Left ventricle myocardium superior (tissue), 1 donor: ENCODE data around the gene ZGLP1. TPM values are rescaled to one million over a fixed set of nuclear protein-coding genes. Genes with fewer than 3 reads are reported as not detected.

Source experiments
- ATAC-seq: fragments of 200-7000 bp; cut with Tn5 transposase; one replicate; pipeline ENCODE4 v1.9.1; 2020; ENCODE audit warnings: mild to moderate bottlenecking, moderate library complexity
- DNase-seq: peaks from one replicate; pipeline ENCODE4 v3.0.0-alpha.2; 2020
- intact Hi-C: fragments of 100-400 bp; cut with micrococcal nuclease; formaldehyde crosslinking; loops from one replicate; pipeline ENCODE4 v1.11.0; 2022
- total RNA-seq: library from RNA; stranded (reverse); fragmentation: NEBNext Ultra II Directional; extraction: Animal tissue kit (Norgen Biotek cat#: 25700); gene quantifications from one replicate; pipeline ENCODE4 v1.2.1, GENCODE V29; 2021
- donor health status: DM: no; HTN: yes; CAD: no; lungs with severe emphysema.

Gene ZGLP1
- total RNA-seq, 1 donor from 2014 or later: 0.87 TPM

DNA sequence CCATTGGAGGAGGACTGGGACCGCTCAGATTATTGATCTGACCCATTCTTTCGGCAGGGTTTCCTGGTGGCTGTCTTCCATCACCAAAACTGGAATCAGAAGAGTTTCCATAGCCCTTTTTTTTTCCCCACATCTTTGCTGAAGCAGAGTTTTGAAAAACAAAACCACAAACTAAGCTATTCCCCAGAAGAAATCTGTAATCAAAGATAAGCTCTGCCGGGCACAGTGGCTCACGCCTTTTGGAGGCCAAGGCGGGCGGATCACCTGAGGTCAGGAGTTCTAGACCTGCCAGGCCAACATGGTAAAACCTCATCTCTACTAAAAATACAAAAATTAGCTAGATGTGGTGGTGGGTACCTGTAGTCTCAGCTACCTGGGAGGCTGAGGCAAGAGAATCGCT is 42.9 kb downstream of the ZGLP1 start:
- DNase-seq: no peak
- intact Hi-C loops: loop anchor here (5.0 kb wide), 1 partner anchor 121 kb away; no protein-coding TSS in a partner anchor
- ATAC-seq: no peak

DNA sequence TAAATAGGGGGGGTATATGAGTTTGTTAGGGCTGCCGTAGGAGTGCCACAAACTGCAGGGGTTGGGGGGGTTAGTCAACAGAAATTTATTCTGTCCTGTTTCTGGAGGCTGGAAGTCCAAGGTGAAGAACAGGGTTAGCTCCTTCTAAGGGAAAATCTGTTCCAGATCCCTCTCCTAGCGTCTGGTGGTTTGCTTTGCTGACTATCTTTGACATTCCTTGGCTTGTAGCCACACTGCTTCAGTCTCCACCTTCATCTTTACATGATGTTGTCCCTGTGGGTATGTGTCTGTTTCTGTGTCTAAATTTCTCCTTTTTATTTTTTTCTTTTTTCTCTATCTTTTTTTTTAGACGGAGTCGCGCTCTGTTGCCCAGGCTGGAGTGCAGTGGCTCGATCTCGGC is 46.8 kb downstream of the ZGLP1 start:
- no peak for DNase-seq
- intact Hi-C loops: no loop called here
- ATAC-seq: no peak

DNA sequence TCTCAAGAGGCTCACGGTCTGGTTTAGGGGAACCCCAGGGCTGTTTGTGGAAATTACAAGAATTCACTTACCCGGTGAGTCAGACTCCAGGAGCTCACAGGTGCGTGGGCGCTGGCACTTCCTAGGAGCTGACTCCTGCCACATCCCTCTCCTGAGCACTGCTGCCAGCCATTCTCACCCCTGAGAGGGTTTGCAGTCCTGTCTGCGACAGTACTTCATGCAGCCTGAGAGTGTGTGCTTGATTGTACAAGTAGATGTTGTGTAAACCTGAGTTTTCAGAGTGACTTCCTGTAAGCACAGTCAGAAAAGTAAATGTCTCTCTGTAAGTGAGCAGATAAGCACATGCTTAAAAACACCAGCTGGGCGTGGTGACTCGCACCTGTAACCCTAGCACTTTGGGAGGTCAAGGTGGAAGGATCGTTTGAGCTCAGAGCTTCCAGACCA is 49.5 kb downstream of the ZGLP1 start:
- ATAC-seq: no peak
- no peak for DNase-seq
- intact Hi-C loops: no loop called here

DNA sequence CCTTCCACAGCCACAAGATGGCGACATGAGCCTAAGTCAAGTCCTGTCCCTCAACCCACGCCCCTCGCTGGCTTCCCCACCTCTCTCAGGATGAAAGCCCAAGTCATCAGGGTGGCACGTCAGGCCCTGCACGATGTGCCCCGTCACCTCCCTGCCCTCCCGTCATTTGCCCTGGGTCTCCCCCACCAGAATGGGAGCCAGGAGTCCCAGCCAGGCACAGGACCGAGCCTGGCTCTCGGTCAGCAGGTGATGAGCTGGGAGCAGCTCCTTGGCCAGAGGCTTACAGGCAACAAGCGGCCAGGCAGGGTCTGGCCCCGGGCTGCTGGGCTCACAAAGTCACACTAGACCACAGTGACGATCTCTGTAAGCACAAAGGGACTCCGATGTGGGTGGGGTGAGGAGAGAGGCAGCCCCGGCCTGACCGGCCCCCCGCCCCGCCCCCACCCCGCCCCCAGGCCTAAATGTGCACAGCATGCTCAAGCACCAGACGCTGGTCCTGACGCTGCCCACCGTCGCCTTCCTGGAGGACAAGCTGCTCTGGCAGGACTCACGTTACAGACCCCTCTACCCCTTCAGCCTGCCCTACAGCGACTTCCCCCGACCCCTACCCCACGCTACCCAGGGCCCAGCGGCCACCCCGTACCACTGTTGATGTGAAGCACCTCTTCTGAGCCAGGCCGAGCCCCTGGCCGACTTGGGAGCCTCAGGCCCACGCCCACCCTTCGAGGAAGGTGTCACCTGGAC is 50.3 kb downstream of the ZGLP1 start:
- DNase-seq (peak; percentile 85), ATAC-seq (peak; percentile 65)
- intact Hi-C loops: no loop called here

DNA sequence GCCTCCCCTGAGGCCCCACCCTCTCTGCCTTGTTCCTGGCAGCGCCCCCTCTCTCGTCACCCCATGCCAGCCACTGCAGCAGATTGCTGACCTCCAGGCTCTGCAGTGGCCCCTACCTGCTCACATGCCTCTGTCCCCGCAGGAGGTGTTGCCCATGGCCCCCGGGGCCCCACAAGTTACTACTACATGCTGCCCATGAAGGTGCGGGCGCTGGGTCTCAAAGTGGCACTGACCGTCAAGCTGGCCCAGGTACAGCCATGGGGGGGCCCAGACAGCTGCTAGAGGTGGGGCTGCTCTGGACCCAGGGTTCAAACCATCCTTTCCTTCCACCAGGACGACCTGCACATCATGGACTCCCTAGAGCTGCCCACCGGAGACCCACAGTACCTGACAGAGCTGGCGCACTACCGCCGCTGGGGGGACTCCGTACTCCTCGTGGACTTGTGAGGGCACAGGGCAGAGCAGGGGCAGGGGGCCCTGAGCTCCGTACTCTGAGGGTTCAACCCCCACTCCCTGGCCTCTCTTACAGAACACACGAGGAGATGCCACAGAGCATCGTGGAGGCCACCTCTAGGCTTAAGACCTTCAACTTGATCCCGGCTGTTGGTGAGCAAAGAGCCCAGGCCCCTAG is 51.4 kb downstream of the ZGLP1 start:
- DNase-seq: no peak
- ATAC-seq: peak; percentile 4
- intact Hi-C loops: no loop called here

DNA sequence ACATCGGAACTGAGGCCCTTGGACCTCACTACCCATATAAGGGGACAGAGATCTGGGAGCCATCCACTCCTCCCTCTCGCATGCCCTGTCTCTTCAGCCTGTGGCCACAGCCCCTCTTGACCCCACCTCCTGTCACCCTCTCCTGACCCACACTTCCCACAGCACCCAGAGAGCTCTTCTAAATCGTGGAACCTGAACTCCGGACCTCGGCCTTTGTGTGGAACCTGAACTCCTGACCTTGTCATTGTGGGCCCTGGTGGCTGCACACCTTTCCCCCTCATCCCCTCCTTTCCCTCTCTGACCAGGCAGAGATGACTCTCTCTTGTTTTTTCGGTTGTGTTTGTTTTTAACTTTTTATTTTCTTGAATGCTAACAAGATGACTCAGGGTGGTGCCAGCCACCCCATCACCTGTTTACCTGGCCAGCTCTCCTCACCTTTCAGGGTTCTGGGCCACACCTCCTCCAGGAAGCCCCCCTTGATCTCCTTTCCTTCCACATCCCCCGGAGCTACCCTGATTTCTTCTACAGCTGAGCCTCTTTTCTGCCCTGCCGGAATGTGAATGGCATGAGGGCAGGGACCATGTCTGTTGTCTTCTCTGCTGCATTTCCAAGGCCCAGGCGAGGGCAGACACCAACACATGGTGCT is 52.5 kb downstream of the ZGLP1 start:
- DNase-seq (no peak), ATAC-seq (no peak)
- intact Hi-C loops: no loop called here

DNA sequence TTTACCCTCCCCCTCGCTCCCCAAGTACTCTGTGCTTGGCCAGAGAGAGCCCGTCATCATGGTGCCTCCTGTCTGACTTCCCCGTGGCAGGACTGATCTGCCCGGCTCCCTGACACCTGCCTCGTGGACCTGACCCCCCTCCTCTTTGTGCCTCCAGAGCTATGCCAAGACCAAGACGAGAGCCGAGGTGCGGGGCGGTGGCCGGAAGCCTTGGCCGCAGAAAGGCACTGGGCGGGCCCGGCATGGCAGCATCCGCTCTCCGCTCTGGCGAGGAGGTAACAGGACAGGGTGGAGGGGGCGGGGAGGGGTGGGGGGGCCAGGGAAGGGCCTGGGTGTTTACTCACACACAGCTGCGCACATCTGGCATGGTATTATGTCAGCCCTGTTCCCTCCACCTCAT is 53.1 kb downstream of the ZGLP1 start:
- intact Hi-C loops: no loop called here
- ATAC-seq: no peak
- DNase-seq: no peak

DNA sequence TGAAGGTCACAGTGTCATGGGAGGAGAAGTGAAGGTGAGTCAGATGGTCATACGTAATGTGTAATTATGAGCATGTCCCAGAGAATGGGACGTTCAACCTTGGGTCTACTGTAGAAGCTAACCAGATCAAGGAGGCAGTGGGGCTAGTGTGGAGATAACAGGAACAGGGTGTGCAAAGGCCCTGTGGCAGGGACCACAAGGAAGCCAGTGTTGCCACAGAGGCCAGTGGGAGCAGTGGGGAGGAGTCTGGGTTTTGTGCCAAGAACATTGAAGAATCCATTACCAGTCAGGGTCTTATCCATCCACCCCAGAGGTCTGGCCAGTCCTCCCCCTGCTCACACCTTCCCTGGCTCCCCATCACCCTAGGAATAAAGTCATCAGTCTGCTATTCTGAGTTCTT is 54.3 kb downstream of the ZGLP1 start:
- intact Hi-C loops: no loop called here
- no peak for ATAC-seq
- DNase-seq: no peak

Other genes with a start within 250 kb of the ZGLP1 start
- gene SHFL, start 223.5 kb downstream of the ZGLP1 start, total RNA-seq: 8.2 TPM
- gene ANGPTL6, start 207.1 kb downstream of the ZGLP1 start, total RNA-seq: not detected
- 21.4 TPM for gene PPAN, start 203.5 kb downstream of the ZGLP1 start, total RNA-seq
- gene P2RY11, start 198.1 kb downstream of the ZGLP1 start, total RNA-seq: 4.2 TPM
- gene EIF3G, start 189.9 kb downstream of the ZGLP1 start, total RNA-seq: 179 TPM
- gene DNMT1, start 114.9 kb downstream of the ZGLP1 start, total RNA-seq: 25.1 TPM
- 5.3 TPM for gene S1PR2, start 78.5 kb downstream of the ZGLP1 start, total RNA-seq
- gene MRPL4, start 57.6 kb downstream of the ZGLP1 start, total RNA-seq: 71.2 TPM
- 7.3 TPM for gene ICAM1, start 38.7 kb downstream of the ZGLP1 start, total RNA-seq
- gene ICAM4, start 22.9 kb downstream of the ZGLP1 start, total RNA-seq: 0.52 TPM
- 0.32 TPM for gene ICAM5, start 19.9 kb downstream of the ZGLP1 start, total RNA-seq
- gene FDX2, start 6.2 kb upstream of the ZGLP1 start, total RNA-seq: 18.2 TPM
- 12.3 TPM for gene RAVER1, start 23.7 kb upstream of the ZGLP1 start, total RNA-seq
- 25.3 TPM for gene ICAM3, start 29.8 kb upstream of the ZGLP1 start, total RNA-seq
- gene TYK2, start 70.8 kb upstream of the ZGLP1 start, total RNA-seq: 56.0 TPM
- gene CDC37, start 93.7 kb upstream of the ZGLP1 start, total RNA-seq: 157 TPM
- 36.1 TPM for gene PDE4A, start 110.7 kb upstream of the ZGLP1 start, total RNA-seq
- gene KEAP1, start 193.5 kb upstream of the ZGLP1 start, total RNA-seq: 87.7 TPM
- not detected for gene S1PR5, start 207.6 kb upstream of the ZGLP1 start, total RNA-seq
- 61.4 TPM for gene ATG4D, start 234.1 kb upstream of the ZGLP1 start, total RNA-seq